ENCODE results near the gene PDGFB. TPM values are rescaled to one million over a fixed set of nuclear protein-coding genes. Genes with fewer than 3 reads are reported as not detected.

PDGFB gene
- total RNA-seq, 6 donors from 2014 or later = 15.4 to 41.7 (median 24.1) TPM

GRCh38 chr22:39231197-39231950, 13.4 kb downstream of the PDGFB start:
- WGBS, 2 donors = 87 to 88% methylated on average over 18 to 36 of the region's 37 CpGs
- Histone ChIP-seq H3K36me3 (peaks cover 0 to 55% (median 18%) of the 10 kb centered on the region in 4 donors), H3K27me3 (peaks cover 0 to 3% (median 0%) of the 10 kb centered on the region in 4 donors), H3K9me3 (no peaks in the 10 kb centered on the region), H3K4me3 (no peak overlapping the region), H3K27ac (peak overlapping the region in 3 of 4 donors; percentile 37 to 65 (median 51)), H3K4me1 (peaks cover 38 to 46% (median 45%) of the 10 kb centered on the region in 4 donors)
- TF ChIP-seq CTCF (IDR thresholded peaks at IDR 0.05) (no peak), POLR2AphosphoS5 (IDR thresholded peaks at IDR 0.05) (no peak), EP300 (IDR thresholded peaks at IDR 0.05) (no peak), POLR2A (IDR thresholded peaks at IDR 0.05) (no peak)
- DNase-seq (peak in 1 of 2 donors; percentile 82), ATAC-seq (ENCODE audit: low FRiP score in 2 of 2) (no peak)

- 44% methylated on average over 29 to 30 of the region's 30 CpGs for WGBS, 2 donors
- ATAC-seq (ENCODE audit: low FRiP score in 2 of 2) (no peak), DNase-seq (no peak)
- Histone ChIP-seq H3K27ac (peak overlapping the region; percentile 0 to 65 (median 44)), H3K4me1 (peaks cover 30 to 38% (median 37%) of the 10 kb centered on the region in 4 donors), H3K4me3 (no peak overlapping the region), H3K9me3 (no peaks in the 10 kb centered on the region), H3K27me3 (peaks cover 0 to 3% (median 0%) of the 10 kb centered on the region in 4 donors), H3K36me3 (peaks cover 0 to 63% (median 23%) of the 10 kb centered on the region in 4 donors)
- TF ChIP-seq EP300 (IDR thresholded peaks at IDR 0.05) (no peak), POLR2A (IDR thresholded peaks at IDR 0.05) (no peak), CTCF (IDR thresholded peaks at IDR 0.05) (peak in 1 of 6 experiments; percentile 48), POLR2AphosphoS5 (IDR thresholded peaks at IDR 0.05) (peak in 1 of 2 donors; percentile 54)
Observed at GRCh38 chr22:39230261-39231196, 14.3 kb downstream of the PDGFB start.

- Histone ChIP-seq H3K9me3 (no peaks in the 10 kb centered on the region), H3K4me3 (no peak overlapping the region), H3K27me3 (no peaks in the 10 kb centered on the region), H3K36me3 (peaks cover 0 to 71% (median 28%) of the 10 kb centered on the region in 4 donors), H3K4me1 (peaks cover 22 to 30% (median 29%) of the 10 kb centered on the region in 4 donors), H3K27ac (peak overlapping the region in 3 of 4 donors; percentile 37 to 65 (median 51))
- ATAC-seq (ENCODE audit: low FRiP score in 2 of 2) (no peak), DNase-seq (no peak)
- TF ChIP-seq POLR2A (IDR thresholded peaks at IDR 0.05) = no peak
- 69 to 83% methylated on average over 14 of the region's 14 CpGs for WGBS, 2 donors
Observed at GRCh38 chr22:39229688-39230260, 15.0 kb downstream of the PDGFB start.

- 94% methylated on average over 8 of the region's 8 CpGs for WGBS, 2 donors
- Histone ChIP-seq H3K36me3 (peaks cover 0 to 78% (median 31%) of the 10 kb centered on the region in 4 donors), H3K27ac (no peak overlapping the region), H3K27me3 (no peaks in the 10 kb centered on the region), H3K9me3 (no peaks in the 10 kb centered on the region), H3K4me3 (no peak overlapping the region), H3K4me1 (peaks cover 18 to 23% (median 23%) of the 10 kb centered on the region in 4 donors)
- TF ChIP-seq POLR2A (IDR thresholded peaks at IDR 0.05) (no peak), CTCF (IDR thresholded peaks at IDR 0.05) (no peak), EP300 (IDR thresholded peaks at IDR 0.05) (no peak), POLR2AphosphoS5 (IDR thresholded peaks at IDR 0.05) (no peak)
- no peak for ATAC-seq (ENCODE audit: low FRiP score in 2 of 2)
- DNase-seq = no peak
Observed at GRCh38 chr22:39229075-39229474, 15.7 kb downstream of the PDGFB start.

All from upper lobe of left lung (tissue), 6 donors.